RKO (cell line): ENCODE results near the gene ADIRF.
"Not testable (repeated sequence)": the region's sequence is repeated elsewhere in the genome, so short reads cannot be mapped to it uniquely, and the experiment has no call there.

Experiments used
- DNase-seq: peaks from one replicate; pipeline ENCODE4 v3.0.0-alpha.2; 2016; ENCODE audit warnings: low spot score

ADIRF gene

GRCh38 chr10:86979296-86979818 is 11.1 kb downstream of the ADIRF start:
- no peak for DNase-seq

GRCh38 chr10:86979977-86980448 is 11.7 kb downstream of the ADIRF start:
- DNase-seq = no peak

- DNase-seq = not testable (repeated sequence)
Measured at GRCh38 chr10:86981020-86981419, 12.7 kb downstream of the ADIRF start.

GRCh38 chr10:86981716-86982115 is 13.4 kb downstream of the ADIRF start:
- no peak for DNase-seq

- not testable (repeated sequence) for DNase-seq
Measured at GRCh38 chr10:86984498-86984897, 16.2 kb downstream of the ADIRF start.

GRCh38 chr10:86988520-86988919 is 20.2 kb downstream of the ADIRF start:
- no peak for DNase-seq

- DNase-seq = not testable (repeated sequence)
Measured at GRCh38 chr10:86991362-86991761, 23.1 kb downstream of the ADIRF start.

- DNase-seq = no peak
Measured at GRCh38 chr10:86992456-86992855, 24.2 kb downstream of the ADIRF start.

GRCh38 chr10:86992929-86993328 is 24.6 kb downstream of the ADIRF start:
- DNase-seq = no peak

- DNase-seq = not testable (repeated sequence)
Measured at GRCh38 chr10:86999802-87000403, 31.6 kb downstream of the ADIRF start.

GRCh38 chr10:87000491-87000890 is 32.2 kb downstream of the ADIRF start:
- DNase-seq = no peak

DNA sequence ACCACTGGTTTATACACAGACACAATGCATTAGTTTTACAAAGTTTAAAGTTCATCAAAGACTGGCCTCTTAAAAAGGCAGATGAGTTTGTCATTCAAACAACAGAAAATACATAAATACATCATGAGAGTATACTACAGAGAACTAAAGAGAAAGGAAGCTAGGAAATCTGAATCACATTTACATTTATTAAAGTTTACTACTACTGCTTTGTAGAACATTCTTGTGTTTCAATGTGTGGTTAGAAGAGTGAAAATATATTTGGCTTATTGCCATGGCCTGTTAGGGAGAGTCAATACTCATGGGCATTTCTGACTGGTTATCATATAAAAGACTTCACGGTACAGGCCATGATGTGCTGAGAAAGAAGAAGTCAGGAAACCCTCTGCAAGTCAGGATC is 38.8 kb downstream of the ADIRF start:
- not testable (repeated sequence) for DNase-seq

- DNase-seq = not testable (repeated sequence)
Measured at GRCh38 chr10:87007674-87008073, 39.4 kb downstream of the ADIRF start.

GRCh38 chr10:87008303-87008702 is 40.0 kb downstream of the ADIRF start:
- not testable (repeated sequence) for DNase-seq

DNA sequence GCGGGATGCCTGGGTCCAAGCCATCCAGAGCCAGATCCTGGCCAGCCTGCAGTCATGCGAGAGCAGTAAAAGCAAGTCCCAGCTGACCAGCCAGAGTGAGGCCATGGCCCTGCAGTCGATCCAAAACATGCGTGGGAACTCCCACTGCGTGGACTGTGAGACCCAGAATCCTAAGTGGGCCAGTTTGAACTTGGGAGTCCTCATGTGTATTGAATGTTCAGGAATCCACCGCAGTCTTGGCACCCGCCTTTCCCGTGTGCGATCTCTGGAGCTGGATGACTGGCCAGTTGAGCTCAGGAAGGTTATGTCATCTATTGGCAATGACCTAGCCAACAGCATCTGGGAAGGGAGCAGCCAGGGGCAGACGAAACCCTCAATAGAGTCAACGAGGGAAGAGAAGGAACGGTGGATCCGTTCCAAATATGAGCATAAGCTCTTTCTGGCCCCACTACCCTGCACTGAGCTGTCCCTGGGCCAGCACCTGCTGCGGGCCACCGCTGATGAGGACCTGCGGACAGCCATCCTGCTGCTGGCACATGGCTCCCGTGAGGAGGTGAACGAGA is 40.9 kb downstream of the ADIRF start:
- not testable (repeated sequence) for DNase-seq

GRCh38 chr10:87013528-87013927 is 45.2 kb downstream of the ADIRF start:
- not testable (repeated sequence) for DNase-seq

- not testable (repeated sequence) for DNase-seq
Measured at GRCh38 chr10:87014986-87015716, 46.9 kb downstream of the ADIRF start.

- not testable (repeated sequence) for DNase-seq
Measured at GRCh38 chr10:87018127-87018526, 49.8 kb downstream of the ADIRF start.

- not testable (repeated sequence) for DNase-seq
Measured at GRCh38 chr10:87019066-87019465, 50.8 kb downstream of the ADIRF start.

DNA sequence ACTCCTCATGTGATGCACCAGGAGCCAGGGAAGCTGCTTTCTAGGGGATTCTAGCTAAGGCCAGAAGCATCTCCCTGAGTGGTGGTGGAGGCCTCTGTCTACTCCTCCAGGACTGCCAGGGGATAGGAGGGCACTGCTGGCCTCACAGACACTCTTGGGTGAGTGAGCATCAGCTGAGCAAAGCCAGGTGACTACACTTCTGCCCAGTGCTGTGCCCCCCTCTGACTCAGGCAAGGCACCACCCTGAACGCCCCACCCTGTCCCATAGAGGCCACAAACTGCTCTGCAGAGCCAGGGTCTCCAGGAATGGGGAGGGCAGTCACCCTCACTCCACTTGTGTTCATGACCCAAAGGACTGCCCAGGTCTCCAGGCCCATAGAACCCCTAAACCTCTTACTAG is 51.2 kb downstream of the ADIRF start:
- not testable (repeated sequence) for DNase-seq

GRCh38 chr10:87020056-87020455 is 51.8 kb downstream of the ADIRF start, which contains the start of gene FAM25A:
FAM25A (plus strand) TSS chr10:87020294; CDS start chr10:87020325, 31 bp downstream.
- DNase-seq = not testable (repeated sequence)
